HG03571 (cell line): ENCODE measurements around the gene GSTO2.
A peak's percentile ranks its signal among the peaks of the same experiment; 100 is the strongest.

ENCODE experiments used
- ATAC-seq: cut with Tn5 transposase; IDR thresholded peaks from one replicate; pipeline ENCODE4 v1.9.1; 2021; ENCODE audit not compliant: unreplicated experiment

Gene GSTO2

GRCh38 chr10:104253606-104254410 lies 15.2 kb upstream of the GSTO2 start:
- ATAC-seq = no peak

DNA sequence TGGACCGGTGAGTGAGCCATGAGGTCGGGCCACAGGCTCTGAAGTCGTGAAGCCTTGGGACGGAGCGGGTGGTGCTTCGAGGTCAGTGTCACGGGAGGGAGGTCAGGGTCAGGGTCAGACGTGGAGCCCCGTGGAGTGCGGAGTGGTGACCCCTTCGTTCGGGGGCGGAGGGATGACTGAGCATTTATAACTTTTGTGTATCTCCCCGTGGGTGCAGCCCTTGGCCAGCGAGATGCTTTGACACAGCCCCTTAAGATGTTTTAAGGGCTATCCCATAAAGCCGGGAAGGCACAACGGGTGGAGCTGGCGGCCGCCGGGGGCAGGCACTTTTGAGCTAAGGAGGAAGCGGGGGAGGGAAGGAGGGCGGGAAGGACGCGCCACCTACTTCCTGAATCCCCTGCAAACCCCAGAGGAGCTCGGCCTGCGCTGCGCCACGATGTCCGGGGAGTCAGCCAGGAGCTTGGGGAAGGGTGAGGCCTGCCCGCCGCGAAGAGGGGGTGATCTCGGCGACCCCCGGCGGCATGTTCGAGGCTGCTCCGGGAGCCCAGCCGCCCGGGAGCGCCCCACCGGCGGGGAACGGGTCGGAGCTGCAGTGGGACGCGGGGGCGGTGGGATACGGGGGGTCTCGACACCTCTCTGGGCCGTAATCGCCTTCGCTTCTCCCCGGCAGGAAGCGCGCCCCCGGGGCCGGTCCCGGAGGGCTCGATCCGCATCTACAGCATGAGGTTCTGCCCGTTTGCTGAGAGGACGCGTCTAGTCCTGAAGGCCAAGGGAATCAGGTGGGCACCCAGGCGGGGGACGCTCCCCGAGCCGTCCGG lies 14.3 kb upstream of the GSTO2 start, which contains the start of gene GSTO1:
Gene GSTO1, plus strand, starts transcription at position 400 of the 818 bp plus-strand sequence. Its CDS starts 37 bp downstream, at position 437.
- ATAC-seq = peak; percentile 85

GRCh38 chr10:104255311-104255981 lies 13.5 kb upstream of the GSTO2 start:
- ATAC-seq = peak; percentile 39

GRCh38 chr10:104256335-104256961 lies 12.5 kb upstream of the GSTO2 start:
- no peak for ATAC-seq

GRCh38 chr10:104257235-104257634 lies 11.7 kb upstream of the GSTO2 start:
- no peak for ATAC-seq

- no peak for ATAC-seq
Observed at GRCh38 chr10:104258209-104258608, 10.8 kb upstream of the GSTO2 start.

- no peak for ATAC-seq
Observed at GRCh38 chr10:104259456-104259855, 9.5 kb upstream of the GSTO2 start.

DNA sequence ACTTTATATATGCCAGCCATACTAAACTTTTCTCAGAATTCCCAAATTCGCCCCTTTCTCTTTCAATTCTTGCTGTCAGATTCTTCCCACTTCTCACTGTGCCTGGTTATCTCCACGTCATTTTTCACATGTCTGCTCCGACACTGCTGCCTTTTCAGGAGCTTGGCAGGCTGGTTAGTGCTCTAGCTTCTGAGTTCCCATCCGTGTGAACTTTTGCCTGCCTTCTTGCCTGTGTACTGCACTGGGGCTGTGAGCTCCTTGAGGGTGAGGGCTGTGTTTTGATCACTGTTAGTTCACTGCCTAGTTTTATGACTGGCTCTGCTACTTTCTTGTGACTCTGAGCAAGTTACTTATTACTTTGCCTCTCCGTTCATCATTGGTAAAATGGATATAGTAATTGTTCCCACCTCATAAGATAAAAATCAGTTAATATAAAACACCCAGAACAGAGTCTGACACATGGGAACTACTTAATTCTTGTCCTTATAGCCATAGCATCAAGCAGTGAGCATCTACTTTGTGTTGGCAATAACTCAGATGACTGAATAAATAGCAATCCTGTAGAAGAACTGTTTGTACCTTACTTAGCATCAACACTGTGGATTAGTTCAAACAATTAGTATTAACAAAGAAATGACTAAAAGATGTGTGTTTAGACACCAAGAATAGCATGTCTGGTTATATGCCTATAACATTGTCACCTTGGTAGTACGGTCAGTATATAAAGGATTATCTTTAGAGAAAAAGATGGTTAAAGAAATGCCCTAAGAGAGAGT lies 8.8 kb upstream of the GSTO2 start:
- ATAC-seq = no peak

DNA sequence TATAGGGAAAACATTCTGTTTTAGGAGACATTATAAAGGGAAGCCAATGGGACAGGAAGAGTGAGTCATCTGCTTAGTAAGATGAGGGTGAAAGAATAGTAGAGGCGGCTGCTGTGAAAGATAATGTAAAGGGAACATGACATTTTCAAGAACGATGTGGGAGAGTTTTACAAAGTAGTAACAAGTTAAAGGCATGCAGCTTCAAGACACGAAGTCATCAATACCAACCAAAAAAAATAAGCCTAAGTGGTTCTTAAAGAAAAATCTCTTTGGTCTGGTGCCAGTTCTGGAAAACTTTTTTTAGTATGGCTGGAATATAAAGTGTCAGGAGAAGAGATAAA lies 8.2 kb upstream of the GSTO2 start:
- no peak for ATAC-seq

- ATAC-seq = no peak
Observed at GRCh38 chr10:104262055-104262454, 6.9 kb upstream of the GSTO2 start.

GRCh38 chr10:104264783-104265182 lies 4.2 kb upstream of the GSTO2 start:
- ATAC-seq = no peak

DNA sequence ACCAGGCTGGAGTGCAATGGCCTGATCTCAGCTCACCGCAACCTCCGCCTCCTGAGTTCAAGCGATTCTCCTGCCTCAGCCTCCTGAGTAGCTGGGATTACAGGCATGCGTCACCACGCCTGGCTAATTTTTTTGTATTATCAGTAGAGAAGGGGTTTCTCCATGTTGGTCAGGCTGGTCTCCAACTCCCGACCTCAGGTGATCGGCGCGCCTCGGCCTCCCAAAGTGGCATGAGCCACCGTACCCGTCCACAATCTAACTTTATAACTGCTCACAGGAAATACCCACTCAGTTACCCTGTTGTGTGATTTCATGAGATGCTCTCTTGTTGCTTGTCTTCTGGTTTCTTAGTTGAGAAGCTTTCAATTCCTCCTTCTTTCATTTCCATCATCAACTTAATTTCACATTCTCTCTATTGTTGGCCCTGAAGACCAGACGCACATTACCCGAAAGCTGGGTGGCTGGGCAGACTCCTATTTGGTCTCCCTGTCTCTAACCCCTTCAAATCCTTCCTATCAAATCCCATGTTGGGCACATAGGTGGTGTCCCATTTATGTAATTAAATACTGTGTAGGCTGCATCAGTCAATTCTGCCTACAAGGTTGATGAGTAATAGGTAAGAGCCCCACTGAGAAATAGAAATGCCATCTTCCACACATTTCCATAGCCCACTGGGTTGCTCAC lies 1.1 kb upstream of the GSTO2 start:
- no peak for ATAC-seq

GRCh38 chr10:104268405-104268712 lies 625 bp upstream of the GSTO2 start:
- ATAC-seq = no peak

GRCh38 chr10:104273286-104273685 lies 4.3 kb downstream of the GSTO2 start:
- no peak for ATAC-seq

- ATAC-seq = no peak
Observed at GRCh38 chr10:104273899-104274575, 5.1 kb downstream of the GSTO2 start.

DNA sequence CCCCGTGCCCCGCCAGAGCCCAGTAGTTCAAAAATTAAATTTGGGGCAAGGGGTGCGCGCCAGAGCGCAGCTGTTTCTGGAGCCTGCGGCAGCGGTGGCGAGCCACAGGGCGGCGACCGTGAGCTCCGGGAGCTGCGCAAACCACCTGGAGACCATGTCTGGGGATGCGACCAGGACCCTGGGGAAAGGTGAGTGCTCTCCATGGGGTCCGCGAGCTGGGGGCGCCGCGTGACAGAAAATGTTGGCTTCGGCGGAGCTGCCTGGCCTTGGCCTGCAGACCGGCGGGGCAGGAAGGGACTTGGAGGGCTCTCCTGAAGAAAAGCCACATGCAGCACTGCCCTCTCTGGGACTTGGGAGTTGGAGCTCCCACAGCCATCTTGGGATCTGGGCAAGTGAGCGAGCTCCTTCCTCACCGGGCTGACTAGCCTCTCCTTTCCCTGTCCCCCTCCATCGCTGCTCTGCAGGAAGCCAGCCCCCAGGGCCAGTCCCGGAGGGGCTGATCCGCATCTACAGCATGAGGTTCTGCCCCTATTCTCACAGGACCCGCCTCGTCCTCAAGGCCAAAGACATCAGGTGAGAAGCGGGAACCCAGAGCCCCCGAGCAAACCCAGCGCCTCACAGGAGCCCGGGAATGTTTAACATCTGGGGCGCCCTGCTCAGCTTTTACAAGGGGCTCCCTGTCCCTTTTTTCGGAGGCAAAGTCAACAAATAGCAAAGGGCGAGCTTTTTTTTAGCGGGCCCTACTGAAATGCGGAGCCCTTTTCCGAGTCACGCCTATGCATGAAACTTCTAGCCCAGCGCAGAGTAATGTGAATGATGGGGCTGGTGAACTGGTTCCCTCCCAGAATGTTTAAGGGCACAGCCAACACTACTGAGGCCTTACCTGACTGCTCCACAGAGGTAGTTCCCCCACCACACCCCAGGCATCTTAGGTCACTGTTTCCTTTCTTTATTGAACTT lies 6.1 kb downstream of the GSTO2 start:
- no peak for ATAC-seq

DNA sequence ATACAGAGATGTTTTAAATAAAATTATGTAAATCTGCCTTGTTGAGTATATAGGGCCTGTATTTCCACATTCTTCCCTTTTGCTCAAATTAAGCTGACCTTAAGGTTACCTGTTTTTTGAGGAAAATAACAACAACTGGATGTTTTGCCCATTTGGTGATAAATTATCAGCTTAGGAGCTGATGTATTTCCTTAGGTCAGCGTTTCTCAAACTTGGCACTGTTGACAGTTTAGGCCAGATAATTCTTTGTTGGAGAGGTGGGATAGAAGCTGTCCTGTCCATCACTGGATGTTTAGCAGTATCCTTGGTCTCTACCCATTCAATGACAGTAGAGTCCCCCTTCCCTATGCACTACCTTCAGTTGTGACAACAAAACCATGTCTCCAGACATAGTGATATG lies 7.2 kb downstream of the GSTO2 start:
- ATAC-seq = no peak

GRCh38 chr10:104277785-104278184 lies 8.8 kb downstream of the GSTO2 start:
- ATAC-seq = no peak
